Effector CD4-positive, alpha-beta T cell (primary cell): ENCODE results near the gene PCID2.
"Not testable (repeated sequence)": the region's sequence is repeated elsewhere in the genome, so short reads cannot be mapped to it uniquely, and the experiment has no call there.

ENCODE experiments used
- DNase-seq: peaks from one replicate; pipeline ENCODE4 v3.0.0-alpha.2; 2020

PCID2 gene

GRCh38 chr13:113162783-113163685, 45.4 kb downstream of the PCID2 start:
- DNase-seq, result no peak

GRCh38 chr13:113161975-113162374, 46.5 kb downstream of the PCID2 start:
- not testable (repeated sequence) for DNase-seq

DNA sequence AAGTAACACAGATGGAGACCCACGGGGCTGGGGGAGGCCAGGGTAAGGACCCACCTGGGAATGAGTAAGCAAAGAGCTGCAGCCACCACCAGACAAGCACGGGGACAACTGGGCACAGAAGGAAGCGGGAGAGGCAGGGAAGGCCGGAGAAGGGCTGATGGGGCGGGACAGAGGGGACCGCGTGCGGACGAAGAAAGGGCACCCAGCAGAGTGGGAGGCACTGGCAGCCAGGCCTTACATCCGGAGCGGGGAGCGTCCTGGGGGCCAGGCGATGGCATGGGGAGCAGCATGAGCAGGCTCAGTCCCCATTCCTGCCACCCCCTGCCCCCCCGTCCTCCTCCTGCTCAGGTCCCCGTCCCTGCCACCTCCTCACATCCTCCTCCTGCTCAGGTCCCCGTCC, 47.0 kb downstream of the PCID2 start:
- DNase-seq, result no peak

- DNase-seq, result no peak
These were observed 47.5 kb downstream of the PCID2 start for GRCh38 chr13:113160983-113161382.

- no peak for DNase-seq
These were observed 48.8 kb downstream of the PCID2 start for GRCh38 chr13:113159701-113160100.

- DNase-seq, result no peak
These were observed 49.5 kb downstream of the PCID2 start for GRCh38 chr13:113158946-113159345.

DNA sequence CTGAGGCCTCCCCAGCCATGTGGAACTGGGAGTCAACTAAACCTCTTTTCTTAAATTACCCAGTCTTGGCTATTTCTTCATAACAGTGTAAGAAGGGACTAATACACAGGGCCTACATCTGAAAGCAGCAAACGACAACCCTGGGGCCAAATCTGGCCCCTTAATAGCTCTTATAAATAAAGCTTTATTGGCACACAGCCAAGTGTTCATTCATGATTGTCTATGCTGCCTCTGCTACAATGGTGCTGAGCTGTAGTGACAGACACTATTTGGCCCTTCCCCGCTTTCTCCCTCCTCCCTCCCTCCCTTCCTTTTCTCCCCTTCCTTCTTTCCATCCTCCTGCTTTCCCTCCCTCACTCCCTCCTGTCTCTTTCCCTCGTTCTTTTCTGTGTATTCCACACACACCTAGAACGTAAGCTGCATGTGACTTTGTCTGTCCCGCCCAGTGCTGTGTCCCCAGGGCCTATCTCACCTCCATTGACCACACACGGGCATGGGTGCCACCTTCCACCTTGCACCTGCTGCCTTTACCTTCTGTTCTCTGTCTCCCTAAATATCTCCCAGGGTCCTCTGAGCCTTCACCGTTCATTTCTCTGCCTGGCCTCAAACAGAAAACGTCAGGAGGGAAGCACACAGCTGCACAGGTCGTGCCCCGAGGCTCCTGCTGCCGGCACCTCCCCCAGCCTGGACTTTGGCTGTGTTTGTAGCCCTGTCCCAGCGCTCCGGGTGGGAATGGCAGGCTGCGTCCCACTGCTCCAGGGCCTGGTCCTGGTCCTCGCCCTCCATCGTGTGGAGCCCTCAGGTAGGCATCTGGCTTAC, 50.3 kb downstream of the PCID2 start, which contains the start of gene PROZ:
PROZ (plus strand) TSS at position 720 of the 819 bp plus-strand sequence; CDS start at position 733, 13 bp downstream.
- DNase-seq, result no peak

DNA sequence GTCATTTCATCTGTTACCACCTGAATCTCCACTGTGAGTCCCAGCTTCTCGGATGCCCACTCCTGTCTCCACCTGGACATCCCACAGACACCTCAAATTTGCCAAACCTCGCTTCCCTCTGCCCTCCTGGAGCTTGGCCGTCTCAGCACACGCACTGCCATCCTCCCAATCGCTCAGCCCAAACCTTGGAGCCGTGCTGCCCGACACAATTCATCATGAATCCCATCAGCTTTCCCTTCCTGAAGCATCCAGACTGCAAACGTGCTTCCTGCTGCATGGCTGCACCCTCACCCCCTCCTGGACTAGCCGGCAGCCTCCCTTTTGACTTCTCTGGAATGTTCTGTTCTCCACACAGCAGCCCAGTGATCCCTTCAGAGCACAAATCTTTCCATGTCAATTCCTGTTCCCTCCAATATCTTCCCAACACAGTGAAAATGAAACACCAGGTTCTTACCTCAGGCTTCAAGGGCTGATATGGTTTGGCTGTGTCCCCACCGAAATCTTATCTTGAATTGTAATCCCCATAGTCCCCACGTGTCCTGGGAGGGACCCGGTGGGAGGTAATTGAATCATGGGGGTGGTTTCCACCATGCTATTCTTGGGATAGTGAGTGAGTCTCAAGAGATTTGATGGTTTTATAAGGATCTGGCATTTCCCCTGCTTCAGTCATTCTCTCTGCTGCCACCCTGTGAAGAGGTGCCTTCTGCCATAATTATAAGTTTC, 51.1 kb downstream of the PCID2 start:
- no peak for DNase-seq

DNA sequence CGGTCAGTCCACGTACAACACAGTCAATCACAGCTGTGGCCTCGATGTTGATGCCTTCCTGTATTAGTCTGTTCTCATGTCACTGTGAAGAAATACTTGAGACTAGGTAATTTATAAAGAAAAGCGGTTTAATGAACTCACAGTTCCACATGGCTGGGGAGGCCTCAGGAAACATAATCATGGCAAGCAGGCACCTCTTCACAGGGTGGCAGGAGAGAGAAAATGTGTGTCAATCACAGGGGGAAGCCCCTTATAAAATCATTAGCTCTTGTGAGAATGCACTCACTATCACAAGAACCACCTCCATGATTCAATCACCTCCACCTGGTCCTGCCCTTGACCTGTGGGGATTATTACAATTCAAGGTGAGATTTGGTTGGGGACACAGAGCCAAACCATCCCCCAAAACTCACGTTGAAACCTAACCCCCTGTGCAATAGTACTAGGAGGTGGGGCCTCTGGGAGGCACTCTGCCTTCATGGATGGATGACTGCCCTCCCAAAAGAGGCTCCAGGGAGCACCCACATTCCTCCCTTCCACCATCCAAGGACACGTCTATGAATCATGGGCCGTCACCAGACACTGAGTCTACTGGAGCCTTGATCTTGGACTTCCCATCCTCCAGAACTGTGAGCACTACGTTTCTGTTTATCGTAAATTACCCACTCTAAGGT, 52.4 kb downstream of the PCID2 start:
- no peak for DNase-seq

DNA sequence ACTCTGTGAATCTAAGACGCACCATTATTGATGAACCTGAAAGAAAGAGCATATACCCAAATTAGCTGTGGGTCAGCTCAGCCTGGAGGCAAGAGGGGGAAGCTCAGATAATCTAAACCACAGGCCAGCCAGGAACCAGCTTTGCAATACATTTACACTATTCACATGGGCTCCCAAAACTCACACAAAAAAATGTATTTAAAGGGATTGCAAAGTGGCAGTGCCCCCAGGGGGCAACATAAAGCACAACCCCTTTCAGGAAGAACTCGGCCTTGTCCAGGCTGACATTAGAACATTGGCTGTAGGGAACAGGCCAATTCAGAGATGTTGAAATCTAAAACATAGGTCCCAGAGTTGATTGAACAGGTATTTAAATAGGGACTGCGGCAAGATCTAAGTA, 53.3 kb downstream of the PCID2 start:
- DNase-seq, result no peak

DNA sequence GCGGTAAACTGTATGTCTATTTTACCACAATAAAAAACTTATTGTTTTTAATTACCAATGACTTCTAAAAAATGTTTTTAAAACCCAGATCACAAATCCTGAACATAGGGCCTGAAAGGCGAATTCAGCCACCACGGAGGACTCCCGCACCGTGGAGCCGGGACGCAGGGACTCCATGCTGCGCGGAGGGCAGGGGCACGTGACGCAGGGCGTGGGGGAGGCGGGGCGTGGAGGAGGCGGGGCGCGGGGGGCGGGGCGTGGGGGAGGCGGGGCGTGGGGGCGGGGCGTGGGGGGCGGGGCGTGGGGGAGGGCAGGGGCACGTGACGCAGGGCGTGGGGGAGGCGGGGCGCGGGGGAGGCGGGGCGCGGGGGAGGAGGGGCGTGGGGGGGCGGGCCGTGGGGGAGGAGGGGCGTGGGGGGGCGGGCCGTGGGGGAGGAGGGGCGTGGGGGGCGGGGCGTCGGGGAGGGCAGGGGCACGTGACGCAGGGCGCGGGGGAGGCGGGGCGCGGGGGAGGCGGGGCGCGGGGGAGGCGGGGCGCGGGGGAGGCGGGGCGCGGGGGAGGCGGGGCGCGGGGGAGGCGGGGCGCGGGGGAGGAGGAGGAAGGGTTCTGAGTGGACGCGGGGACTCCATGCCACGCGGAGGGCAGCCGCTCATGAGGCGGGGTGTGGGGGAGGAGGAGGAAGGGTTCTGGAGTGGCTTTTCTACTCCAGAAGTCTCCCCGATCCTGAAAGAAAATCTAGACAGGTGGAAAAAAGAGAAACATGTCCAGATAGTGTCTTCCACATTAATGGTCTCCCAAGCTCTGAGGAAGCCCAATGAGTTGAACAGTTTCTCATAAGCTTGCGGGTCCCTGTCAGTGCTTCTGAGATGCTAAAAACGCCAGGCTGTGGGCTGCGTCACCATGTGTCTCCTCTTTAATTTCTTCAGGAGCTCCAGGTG, 54.4 kb downstream of the PCID2 start:
- DNase-seq, result peak; percentile 71

DNA sequence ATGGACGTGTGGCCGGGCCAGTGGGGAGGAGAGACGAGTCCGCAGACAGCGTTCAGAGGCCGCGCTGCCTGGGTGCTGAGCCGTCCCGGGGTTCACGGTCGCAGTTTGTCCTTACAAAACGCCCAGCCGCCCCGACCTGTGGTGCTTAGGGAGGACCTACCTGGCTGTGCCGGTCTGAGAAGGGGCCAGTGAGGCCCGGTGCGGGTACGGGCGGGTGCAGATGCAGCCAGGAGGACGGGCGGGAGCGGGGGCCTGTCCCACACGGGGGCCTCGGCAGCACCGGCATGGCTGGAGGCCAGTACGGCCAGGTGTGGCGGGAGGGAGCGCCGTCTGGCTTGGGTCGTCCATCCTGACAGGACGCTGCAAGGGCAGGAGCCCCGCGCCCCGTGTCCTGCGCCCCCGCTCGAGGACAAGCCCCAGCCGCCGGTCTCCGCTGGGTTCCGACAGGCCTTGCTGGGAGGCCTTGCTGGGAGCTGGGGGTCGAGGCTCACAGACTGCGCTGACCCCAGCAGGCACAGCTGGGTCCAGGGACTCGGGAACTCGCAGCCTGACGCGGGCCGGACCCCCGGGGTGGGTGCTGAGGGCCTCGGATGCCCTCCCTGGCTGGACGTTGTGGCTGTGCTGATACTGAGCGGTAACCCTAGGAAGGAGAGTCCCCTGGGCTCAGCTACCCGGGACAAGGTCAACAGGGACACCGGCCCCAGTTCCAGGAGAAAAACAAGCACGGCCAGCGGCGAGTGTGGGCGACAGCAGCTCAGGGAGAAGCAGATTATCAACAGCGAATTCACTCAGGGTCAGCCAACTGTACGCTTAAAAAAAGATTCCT, 55.3 kb downstream of the PCID2 start:
- DNase-seq, result peak; percentile 19

DNA sequence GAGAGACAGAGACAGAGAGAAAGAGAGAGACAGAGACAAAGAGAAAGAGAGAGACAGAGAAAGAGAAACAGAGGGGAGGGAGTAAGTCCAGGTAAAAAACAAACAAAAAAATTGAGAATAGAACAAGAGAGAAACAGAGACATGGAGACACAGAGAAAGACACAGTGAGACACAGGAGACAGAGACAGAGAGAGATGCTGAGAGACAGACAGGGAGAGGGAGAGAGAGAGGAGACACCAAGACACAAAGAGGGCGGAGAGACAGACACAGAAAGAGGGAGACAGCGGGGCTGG, 55.8 kb downstream of the PCID2 start:
- no peak for DNase-seq

DNA sequence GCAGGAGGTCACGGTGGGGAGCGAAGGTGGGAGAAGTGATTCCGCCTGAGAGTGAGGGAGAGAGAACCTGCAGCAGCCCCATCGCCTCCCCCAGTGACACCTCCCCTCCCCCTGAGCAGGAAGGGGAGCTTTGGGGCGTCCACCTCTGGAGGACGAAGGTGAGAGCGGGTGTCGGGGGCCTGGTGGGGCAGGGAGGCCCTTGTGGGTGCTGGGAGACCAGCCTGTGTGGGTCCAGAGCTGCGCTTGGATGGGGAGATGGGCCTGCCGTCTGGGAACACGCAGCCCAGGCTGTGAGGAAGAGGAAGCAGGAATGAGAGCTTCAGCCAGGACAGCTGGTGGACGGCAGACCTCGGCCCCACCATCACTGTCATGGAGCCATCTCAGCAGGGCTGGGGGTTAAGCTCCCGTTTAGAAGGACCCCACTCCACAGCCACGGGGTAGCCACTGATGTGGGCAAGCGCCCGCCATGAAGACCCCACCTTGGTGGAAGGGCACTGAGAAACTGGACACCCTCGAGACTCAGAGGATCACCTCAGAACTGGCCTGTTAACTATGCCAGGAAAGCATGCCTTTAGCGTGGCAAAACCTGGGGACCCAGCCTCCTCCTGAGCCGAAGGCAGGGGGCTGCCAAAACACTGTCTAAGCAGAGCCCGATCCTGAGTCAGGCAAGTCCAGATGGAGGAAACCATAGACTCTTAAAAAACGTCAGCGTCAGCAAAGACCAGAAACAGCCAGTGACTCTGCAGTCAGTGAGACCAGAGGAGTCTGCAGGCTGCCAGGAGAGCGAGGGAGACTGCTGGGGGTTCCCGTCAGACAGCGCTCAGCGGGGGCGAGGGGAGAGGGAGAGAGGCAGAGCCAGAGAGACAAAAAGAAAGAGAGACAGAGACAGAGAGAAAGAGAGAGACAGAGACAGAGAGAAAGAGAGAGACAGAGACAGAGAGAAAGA, 56.5 kb downstream of the PCID2 start:
- DNase-seq, result no peak

DNA sequence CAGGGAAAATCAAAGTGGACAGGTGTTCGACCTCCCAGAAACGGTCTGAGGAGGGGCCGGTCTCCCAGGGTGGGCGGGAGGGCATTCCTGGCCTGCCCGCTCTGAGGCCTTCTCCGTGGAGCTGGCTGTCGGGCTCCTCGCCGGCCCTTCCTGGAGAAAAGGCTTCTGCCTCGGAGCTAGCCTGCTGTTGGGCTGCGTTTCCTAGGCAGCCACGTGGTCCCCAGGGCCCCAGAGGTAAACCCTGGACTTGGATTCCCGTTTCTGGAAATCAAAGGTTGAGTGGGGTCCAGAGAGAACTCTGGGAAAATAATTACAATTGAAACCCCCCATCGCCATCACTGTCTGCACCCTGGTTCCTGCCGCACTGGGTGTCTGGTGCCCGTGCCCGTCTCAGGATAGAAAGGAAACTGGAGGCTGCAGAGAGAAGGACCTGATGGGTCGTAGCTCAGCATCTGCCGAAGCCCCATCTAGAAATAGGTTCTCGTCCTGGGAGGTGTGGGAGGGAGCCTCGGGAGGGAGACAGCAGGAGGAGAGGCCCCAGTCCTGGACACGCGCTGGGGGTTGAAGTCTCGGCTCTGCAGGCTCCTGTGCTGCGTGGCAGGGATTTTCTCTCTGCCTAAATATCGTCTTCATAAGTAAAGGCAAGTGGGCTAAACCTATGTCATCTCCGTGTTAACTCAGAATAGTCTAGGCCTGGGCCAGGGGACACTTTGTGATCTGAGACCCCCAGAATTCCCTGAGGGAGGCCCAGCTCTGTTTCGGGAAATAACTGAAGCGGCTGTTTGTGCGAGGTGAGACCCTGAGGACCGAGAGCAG, 57.7 kb downstream of the PCID2 start:
- no peak for DNase-seq

GRCh38 chr13:113149711-113150549, 58.5 kb downstream of the PCID2 start:
- DNase-seq, result no peak

- no peak for DNase-seq
These were observed 59.4 kb downstream of the PCID2 start for GRCh38 chr13:113148940-113149503.
